Femur (tissue), 1 donor: ENCODE data around the gene NF1.
"Not testable (repeated sequence)": the region's sequence is repeated elsewhere in the genome, so short reads cannot be mapped to it uniquely, and the experiment has no call there.

Source experiments
- DNase-seq: peaks from one replicate; pipeline ENCODE4 v3.0.0-alpha.2; 2017

The NF1 gene

GRCh38 chr17:31308372-31309334 is 213.9 kb downstream of the NF1 start:
- no peak for DNase-seq

- no peak for DNase-seq
Observed at GRCh38 chr17:31309556-31309955, 214.8 kb downstream of the NF1 start.

GRCh38 chr17:31310260-31310659 is 215.5 kb downstream of the NF1 start:
- DNase-seq: no peak

GRCh38 chr17:31310886-31311285 is 216.1 kb downstream of the NF1 start:
- DNase-seq: no peak

- no peak for DNase-seq
Observed at GRCh38 chr17:31311526-31311925, 216.7 kb downstream of the NF1 start.

- not testable (repeated sequence) for DNase-seq
Observed at GRCh38 chr17:31312223-31312622, 217.4 kb downstream of the NF1 start.

GRCh38 chr17:31313982-31314781 is 219.4 kb downstream of the NF1 start, which contains the start of gene EVI2B:
EVI2B (minus strand) TSS chr17:31314054; CDS start chr17:31305609, 8,445 bp downstream.
- no peak for DNase-seq

GRCh38 chr17:31314782-31315100 is 220.0 kb downstream of the NF1 start:
- DNase-seq: no peak

GRCh38 chr17:31318298-31318801 is 223.6 kb downstream of the NF1 start:
- DNase-seq: no peak

GRCh38 chr17:31318851-31319661 is 224.3 kb downstream of the NF1 start:
- DNase-seq: no peak

- no peak for DNase-seq
Observed at GRCh38 chr17:31320241-31320640, 225.5 kb downstream of the NF1 start.

- DNase-seq: no peak
Observed at GRCh38 chr17:31320791-31321190, 226.0 kb downstream of the NF1 start.

- peak; percentile 57 for DNase-seq
Observed at GRCh38 chr17:31321481-31321880, 226.7 kb downstream of the NF1 start, which contains the start of gene EVI2A. EVI2A (minus strand) TSS chr17:31321622; CDS start chr17:31319013, 2,609 bp downstream.

GRCh38 chr17:31321966-31322365 is 227.2 kb downstream of the NF1 start:
- no peak for DNase-seq

GRCh38 chr17:31323551-31323950 is 228.8 kb downstream of the NF1 start:
- no peak for DNase-seq

GRCh38 chr17:31327534-31328159 is 232.9 kb downstream of the NF1 start:
- no peak for DNase-seq

- DNase-seq: no peak
Observed at GRCh38 chr17:31328160-31328535, 233.4 kb downstream of the NF1 start.

- no peak for DNase-seq
Observed at GRCh38 chr17:31329221-31329620, 234.4 kb downstream of the NF1 start.

GRCh38 chr17:31339906-31340661 is 245.3 kb downstream of the NF1 start:
- DNase-seq: no peak

GRCh38 chr17:31345191-31345747 is 250.5 kb downstream of the NF1 start:
- DNase-seq: not testable (repeated sequence)

GRCh38 chr17:31349454-31349853 is 254.7 kb downstream of the NF1 start:
- DNase-seq: no peak
